Adipose tissue (tissue), 3 donors: ENCODE measurements around the gene CCL13. TPM values are rescaled to one million over a fixed set of nuclear protein-coding genes. Genes with fewer than 3 reads are reported as not detected.

Experiments used
- H3K27ac ChIP-seq: one replicate; pipeline ENCODE4 v1.5.1; 2013; ENCODE audit warnings: low read depth, low read length
- WGBS, 3 donors: extraction: QIAGEN DNeasy Blood & Tissue Kit; methylation state at CpG; one replicate each; pipeline ENCODE4 v1.1.7; 2013; 5-methylcytosine and 5-hydroxymethylcytosine counted together
- polyA plus RNA-seq, 3 donors: library from polyadenylated mRNA; stranded (reverse); fragments of 200-250 nt; gene quantifications; one replicate each; pipeline ENCODE4 v1.2.3, GENCODE V29; 2013
- donor health status: healthy with polysubstance abuse.
- donor health status: Bipolar disorder and iron deficiency.
- donor health status: healthy.

Gene CCL13
- polyA plus RNA-seq, 3 donors = 0.43 to 9.2 (median 6.8) TPM

DNA sequence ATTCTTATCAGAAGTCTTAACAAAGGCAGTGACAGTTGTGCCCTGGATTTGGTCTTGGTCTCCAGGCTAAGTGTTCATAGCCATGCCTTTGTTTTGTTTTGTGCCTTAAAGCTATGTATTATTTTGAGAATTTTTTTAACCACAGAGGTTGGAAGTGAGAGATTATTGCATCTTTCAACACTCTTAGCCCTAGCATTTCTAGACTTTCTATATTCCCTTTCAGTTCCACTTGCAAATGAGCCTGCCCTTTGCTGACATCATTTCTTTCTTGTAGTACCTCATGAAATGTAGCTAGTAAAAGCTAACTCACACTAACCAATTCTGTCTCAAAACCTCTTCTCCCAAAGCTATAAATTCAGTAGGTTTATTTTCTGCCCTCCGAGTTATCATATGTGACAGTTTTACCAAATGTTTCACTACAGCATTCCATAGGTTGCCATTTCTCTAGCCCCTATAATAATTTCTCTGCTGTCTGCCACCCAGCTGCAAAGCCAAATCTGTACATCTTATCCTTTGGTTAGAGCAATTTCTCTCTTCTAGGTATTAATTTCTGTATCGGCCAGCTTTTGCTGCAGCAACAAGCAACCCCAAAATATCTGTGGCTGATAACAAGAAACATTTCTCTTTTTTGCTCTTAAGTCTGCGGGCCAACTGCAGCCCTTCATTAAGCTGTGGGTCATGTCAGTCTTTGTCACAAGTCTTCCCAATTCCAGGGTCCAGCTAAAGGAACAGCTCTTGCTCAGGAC, 21.0 kb downstream of the CCL13 start:
- no peak overlapping the region for H3K27ac ChIP-seq
- 84 to 94% (median 93%) methylated on average over 3 of the region's 3 CpGs for WGBS, 3 donors

DNA sequence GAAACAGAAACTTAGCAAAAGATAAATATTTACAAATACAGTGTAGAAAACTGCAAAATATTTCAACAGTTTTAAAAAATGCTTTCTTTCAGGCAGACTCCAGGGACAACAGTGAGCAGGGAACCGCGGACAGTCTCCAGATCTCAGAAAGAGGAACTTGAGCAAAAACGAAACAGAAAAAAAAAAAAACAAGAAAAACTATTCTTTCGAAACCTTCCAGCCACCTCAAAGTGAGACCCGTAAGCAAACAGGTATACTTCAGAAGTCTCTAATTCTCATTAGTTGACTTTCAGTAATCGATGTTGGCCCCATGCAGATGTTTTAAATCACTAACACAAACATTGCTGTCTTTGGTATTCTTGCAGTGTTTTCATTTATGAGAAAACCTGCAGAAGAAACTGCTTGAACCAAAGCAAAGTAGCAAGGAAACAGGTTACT, 22.4 kb downstream of the CCL13 start:
- WGBS, 3 donors = 12 to 17% (median 17%) methylated on average over 6 of the region's 6 CpGs

DNA sequence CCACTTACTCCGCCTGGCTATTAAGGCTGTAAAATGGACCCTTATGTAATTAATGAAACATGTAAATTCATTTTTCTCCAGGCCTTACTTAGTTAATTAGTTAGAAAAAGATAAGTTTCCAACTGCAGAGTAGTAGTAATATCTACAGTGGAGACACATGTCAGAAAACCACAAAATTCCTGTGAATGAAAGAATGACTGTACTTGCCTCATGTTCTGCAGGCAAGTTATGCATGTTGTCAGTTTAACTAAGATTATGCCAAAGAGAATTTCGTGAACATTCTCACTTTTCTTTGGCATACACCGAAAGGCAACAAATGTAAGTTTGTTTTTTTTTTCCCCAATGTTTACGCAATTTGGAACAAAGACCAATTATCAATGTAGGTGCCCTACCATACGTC, 23.6 kb downstream of the CCL13 start:
- H3K27ac ChIP-seq = no peak overlapping the region
- WGBS, 3 donors = 71 to 88% (median 82%) methylated on average over 5 of the region's 5 CpGs

More for the DNA sequence above, 22.4 kb downstream of the CCL13 start:
- no peak overlapping the region for H3K27ac ChIP-seq

DNA sequence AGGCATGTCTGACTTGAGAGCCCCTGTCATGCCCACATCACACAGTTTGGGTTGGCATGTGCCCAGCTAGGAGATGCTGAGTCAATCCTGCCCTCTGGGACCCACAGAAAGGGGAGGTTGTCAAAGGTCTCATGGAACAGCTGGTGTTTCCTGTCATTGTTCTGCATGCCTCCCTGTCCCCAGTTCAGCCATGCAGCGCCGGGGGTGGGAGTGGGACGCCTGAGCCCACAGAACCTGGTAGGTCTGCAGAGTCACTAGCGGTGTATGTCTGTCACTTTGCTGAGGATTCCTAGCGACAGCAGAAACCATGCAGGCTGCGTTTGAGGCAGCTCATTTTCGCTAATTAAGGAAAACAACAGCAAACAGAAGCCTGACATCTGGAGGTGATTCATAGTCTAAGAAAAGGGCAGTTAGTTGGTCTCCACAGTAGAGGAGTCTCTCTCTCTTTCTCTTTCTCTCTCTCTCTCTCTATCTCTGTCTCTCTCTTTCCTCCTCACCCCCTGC, 26.4 kb downstream of the CCL13 start:
- no peak overlapping the region for H3K27ac ChIP-seq
- WGBS, 3 donors = 21 to 31% (median 28%) methylated on average over 7 of the region's 7 CpGs

DNA sequence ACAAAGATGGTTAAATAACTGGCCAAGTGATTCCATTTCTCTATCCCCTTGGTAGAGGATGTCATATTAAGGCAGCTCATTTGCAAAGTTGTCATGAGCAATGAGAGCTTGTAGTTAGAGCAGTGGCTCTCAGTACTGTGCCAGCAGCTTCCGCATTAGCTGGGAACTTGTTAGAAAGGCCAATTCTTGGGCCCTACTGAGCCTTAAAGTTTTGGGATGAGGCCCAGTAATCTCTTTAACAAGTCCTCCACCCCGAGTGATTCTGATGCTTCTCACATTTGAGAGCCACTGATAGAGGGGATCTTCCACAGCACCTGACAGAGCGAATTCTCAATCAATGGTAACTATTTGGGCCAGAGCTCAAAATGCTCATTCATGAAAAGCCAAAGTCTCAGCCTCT, 26.9 kb downstream of the CCL13 start:
- no peak overlapping the region for H3K27ac ChIP-seq
- 59 to 85% (median 82%) methylated on average over 3 of the region's 3 CpGs for WGBS, 3 donors

DNA sequence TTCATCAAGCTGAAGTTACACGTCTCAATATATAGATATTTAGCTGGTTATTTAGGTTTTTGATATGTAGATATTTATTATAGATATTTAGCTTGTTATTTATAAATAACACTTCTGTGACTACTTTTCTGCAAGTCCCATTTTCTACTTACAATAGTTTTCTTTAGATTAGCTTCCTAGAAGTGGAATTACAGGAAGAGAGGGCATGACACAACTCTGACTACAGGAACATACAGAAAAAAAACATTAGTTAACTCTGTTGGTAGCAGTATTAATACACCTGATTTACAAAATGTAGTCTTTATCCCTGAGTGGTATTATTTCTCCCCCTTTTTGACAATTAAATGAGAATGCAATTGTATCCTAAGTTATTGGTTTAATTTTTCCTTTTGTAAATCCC, 28.0 kb downstream of the CCL13 start:
- 60 to 88% (median 84%) methylated on average over 1 of the region's 1 CpG for WGBS, 3 donors
- H3K27ac ChIP-seq = no peak overlapping the region

DNA sequence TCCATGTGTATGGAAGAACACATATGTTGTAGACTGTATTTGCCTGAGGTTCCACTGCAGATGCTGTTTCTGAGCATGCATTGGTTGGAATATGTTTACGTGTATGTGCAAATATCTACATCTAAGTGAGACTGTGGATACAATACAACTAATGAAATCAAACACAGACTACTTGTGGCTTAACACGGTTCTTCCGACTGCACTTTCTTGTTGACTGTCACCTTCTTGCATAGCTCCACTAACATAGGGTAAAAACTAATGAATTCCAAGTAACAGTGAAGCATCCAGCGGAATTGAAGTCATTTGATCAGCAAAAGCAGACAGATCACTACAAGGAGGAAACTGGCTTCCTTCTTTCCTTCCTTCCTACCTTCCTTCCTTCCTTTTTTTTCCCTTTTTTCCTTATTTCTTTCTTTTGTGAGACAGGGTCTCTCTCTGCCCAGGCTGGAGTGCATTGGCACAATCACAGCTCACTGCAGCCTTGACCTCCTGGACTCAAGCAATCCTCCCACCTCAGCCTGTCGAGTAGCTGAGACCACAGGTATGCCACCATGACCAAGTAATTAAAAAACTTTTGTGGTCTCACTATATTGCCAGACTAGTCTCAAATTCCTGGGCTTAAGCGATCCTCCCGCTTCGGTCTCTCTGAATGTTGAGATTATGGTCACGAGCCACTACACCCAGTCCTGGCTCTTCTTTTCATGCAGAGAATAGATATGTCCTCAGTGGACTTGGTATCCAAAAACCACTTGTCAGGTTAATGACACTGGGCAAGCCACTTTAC, 28.7 kb downstream of the CCL13 start:
- WGBS, 3 donors = 64 to 75% (median 74%) methylated on average over 9 of the region's 9 CpGs
- H3K27ac ChIP-seq = no peak overlapping the region

DNA sequence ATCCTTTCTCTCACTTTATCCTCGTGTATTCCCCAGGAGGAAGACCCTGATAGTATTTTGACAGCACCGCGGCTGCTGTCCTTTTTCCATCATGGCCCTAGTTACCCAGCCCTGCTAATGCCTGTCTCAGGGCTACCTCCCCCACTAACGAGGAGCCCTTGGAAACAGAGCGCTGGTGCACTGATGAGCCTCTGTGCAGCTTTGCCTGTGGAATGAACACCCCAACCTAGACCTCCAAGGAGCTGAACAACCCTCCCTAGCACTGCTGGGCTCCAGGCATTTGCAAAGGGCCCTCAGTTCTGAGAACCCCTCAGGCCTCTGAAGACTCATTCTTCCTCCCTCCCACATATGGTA, 30.0 kb downstream of the CCL13 start:
- no peak overlapping the region for H3K27ac ChIP-seq
- 78 to 91% (median 86%) methylated on average over 5 of the region's 5 CpGs for WGBS, 3 donors

DNA sequence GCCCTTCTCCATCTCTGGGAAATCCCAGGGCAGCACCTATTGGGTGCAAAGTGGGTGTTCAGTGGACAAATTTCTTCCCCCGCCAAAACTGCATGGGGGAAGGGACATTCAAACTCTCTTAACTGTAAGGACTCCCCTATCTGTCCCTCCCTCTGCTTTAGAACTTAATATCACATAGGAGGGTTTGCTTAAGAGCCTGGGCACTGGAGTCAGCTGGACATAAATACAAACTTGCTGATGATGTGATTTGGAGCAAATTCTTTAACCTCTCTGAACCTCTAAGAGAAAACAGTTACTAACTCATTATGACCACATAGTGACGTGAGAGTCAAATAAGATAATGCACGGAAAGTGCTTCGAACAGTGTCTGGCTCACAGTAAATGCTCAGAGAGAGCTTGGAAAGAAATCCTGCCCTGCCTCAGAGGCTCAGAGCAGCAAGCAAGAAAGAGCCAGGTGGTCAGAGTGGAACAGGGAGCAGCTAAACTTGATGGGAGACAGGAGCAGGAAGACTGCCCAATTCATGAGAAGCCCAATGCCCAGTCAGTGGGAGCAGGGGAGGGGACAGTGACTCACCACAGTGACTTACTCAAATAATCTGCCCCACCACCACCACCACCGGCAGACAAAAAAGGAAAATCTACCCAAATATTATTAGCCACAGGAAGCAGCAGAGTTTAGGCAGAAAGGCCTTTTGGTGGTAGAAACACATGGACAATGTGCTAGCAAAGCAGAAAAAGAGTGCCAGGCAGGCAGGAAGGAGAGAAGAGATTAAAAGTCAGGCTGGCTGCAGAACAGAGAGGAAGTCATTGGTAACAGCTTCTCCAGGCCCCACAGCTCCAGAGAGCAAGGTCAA, 30.6 kb downstream of the CCL13 start:
- 58 to 69% (median 65%) methylated on average over 5 of the region's 5 CpGs for WGBS, 3 donors
- no peak overlapping the region for H3K27ac ChIP-seq

DNA sequence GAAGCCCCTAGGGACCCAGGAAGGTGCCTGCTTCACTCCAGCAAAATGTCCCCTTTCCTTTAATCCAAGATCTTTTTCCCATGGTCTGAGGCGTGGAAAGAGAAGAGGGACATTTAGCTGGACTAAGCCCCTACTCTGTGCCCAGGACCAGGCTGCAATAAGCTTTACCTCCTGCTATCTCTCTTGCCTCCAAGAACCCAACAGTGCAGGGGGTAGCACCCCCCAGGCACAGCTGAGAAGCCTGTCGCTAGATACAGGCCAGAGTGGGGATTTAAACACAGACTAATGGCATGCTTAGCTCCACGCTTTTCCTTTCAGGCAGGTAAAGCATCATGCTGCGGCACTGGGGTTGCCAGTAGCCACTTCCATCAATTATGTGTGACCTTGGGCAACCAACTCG, 31.3 kb downstream of the CCL13 start:
- WGBS, 3 donors = 55 to 61% (median 57%) methylated on average over 5 of the region's 5 CpGs
- H3K27ac ChIP-seq = no peak overlapping the region

DNA sequence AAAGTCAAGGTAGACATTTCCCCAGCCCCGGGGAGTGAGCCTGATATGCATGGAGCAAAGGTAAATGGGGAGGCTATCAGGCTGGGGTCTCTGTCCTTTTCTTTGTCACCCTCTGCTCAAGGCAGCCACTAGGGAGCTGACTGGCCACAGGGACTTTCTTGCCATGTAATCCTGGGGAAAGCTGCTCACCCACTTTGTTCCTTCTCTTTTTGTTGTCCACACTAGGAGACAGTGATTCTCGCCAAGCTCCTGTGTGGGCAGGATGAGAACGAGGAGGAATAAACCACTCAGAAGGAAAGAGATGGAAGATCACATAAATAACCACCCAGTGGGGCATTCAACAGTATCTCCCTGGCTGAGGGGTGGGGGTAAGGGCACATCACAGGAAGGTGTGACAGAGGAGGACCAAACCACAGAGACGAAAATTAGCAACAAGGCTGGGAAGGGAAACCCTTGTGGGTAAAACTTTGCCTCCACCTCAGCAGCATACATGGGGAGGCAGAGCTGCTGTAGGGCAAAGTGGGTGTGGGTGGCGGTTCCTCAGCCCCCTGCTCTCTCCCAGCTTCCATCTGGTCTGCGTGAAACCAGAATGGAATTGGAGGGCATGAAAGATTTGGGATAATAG, 33.0 kb downstream of the CCL13 start:
- no peak overlapping the region for H3K27ac ChIP-seq
- 60 to 67% (median 60%) methylated on average over 6 of the region's 6 CpGs for WGBS, 3 donors

DNA sequence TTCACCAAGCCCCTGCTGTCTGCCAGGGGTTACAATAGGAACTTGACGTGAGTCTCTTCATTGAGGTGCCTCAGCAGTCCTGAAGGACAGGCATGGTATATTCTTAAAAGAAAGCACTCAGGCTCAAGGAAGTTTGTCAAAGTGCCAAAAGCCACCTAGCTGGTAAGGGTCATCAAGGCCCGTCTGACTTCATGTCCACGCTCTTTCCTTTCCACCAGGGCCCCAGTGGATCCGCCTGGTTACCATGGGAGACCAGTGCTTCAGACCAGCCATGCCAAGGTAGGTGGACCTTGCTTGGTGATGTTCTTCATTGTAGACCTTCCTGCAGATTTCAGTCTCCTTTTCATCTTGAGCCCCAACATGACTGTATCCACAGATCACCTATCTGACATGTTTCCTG, 34.4 kb downstream of the CCL13 start:
- WGBS, 3 donors = 61 to 86% (median 78%) methylated on average over 4 of the region's 4 CpGs
- no peak overlapping the region for H3K27ac ChIP-seq

DNA sequence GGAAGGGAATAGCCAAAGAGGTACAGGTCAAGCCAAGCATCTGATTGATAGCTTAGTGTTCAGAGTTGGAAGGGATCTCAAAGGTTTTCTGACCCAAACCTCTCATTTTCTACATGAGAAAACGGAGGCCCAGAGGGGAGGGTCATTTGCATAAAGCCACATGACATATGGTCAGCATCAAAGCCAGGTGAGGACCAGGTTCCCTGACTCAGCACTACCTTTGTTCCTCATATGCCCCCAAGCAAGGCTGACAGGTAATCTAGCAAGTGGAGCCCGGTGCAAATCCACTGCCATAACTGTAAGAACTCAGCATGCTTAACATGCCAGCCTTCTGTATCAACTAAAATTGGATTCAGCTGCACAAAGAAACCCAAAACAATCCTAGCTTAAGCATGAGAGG, 35.0 kb downstream of the CCL13 start:
- H3K27ac ChIP-seq = no peak overlapping the region
- 61 to 75% (median 71%) methylated on average over 2 of the region's 2 CpGs for WGBS, 3 donors

DNA sequence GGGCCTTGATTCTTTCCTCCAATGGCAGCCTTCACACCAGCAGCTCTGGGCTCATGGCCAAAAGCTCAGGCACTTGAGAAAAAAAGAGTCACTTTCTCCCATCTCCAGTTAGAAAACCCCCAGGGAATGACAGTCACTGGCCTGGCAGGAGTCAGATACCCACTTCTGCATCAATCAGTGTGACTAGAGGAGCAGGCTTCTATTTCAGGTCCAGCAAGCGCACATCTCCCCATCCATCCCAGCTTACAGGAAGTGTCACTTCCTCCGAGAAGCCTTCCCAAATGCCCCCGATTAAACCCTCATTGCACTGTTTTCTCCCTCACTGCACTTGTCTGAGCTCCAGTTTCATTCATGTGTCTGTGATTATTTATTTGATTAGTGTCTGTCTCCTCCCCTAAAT, 37.1 kb downstream of the CCL13 start:
- WGBS, 3 donors = 68 to 77% (median 72%) methylated on average over 3 of the region's 3 CpGs
- no peak overlapping the region for H3K27ac ChIP-seq

DNA sequence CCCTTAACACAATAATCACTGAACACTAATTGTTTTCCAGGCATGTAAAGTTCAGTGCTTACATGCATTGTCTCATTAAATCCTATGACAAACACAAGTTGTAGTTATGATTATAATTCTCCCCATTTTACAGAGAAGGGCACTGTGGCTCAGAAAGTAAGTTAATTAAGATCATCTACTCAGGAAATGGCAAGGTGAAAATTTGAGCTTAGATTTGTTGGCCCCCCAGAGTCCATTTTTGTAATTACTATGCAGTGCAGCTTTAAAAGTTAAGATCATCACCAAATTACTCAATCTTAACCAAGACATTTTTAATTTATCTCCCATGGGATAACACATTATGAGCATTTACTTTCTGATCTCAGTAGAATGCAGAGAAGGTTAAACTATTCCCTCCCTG, 41.0 kb downstream of the CCL13 start:
- no peak overlapping the region for H3K27ac ChIP-seq

DNA sequence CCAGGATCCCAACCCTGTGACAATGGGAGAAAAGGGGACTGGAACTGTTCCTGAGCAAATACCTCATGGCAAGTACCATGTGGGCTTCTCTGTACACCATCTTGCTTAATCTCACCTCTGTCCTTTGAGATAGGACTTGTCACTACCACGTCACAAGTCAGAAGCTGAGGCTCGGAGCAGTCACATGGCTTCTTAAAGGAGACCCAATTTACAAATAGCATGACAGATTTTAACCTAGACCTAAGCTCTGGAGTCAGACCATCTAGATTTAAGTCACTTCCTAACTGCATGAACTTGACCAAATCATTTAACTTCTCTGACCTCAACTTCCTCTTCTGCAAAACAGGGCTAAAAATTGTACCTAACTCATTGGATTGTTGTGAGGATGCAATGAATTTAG, 42.7 kb downstream of the CCL13 start:
- 26 to 35% (median 30%) methylated on average over 2 of the region's 2 CpGs for WGBS, 3 donors
- H3K27ac ChIP-seq = no peak overlapping the region

DNA sequence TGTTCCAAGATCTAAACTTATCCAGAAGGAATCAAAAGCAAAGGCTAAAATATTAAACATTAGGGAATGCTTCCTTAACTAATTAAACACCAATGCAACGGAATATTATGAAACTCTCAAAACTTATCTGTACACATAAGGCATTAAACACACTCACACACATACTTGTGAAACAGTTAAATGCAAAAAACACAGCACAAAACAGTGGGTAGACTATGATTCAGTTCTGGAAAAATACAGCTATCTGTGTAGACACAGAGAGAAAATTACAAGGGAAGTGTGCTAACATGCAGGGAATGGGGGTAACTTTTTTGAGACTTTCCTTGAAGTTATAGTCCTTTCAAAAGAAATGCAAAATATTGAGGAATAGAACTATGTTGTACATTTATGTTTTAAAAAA, 43.4 kb downstream of the CCL13 start:
- 35 to 56% (median 54%) methylated on average over 1 of the region's 1 CpG for whole genome bisulfite sequencing, 3 donors
- H3K27ac ChIP-seq = no peak overlapping the region

DNA sequence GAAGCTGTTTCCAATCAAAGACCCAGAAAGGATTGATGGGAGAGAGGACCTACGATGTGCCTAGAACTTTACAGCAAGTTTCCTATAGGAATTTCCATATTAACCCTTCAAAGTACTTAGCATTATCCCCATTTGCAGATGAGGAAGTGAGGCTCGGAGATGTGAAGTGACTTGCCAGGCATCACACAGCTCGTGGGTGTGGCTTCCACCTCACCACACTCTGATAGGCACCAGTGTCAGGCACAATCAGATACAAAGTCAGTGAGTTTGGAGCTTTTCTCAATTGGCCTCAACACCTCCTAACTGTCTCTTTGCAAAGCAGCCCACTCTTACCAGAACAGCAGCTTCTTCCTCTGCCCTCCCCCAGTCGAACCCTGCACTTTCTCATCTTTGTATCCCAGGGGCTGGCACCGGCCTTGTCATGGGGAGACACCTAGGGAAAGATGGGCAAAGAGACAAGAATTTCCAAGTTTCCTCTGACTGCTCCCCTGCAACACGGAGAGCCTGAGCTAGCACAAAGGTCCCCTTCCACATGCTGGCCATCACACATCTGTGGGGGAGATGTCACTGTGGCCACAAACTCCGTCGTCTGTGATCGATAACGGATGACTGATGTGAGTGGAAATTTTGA, 44.1 kb downstream of the CCL13 start:
- whole genome bisulfite sequencing, 3 donors = 63 to 73% (median 69%) methylated on average over 10 of the region's 10 CpGs
- no peak overlapping the region for H3K27ac ChIP-seq
